HEK293 (cell line): ENCODE results near the gene ZNF830.

Experiments
- AEBP2 ChIP-seq: fragments of 450-650 bp; formaldehyde crosslinking; IDR thresholded peaks from 2 replicates; pipeline ENCODE4 v1.5.1; 2016; ENCODE audit warnings: missing biosample characterization, missing genetic modification characterization, borderline replicate concordance
- BCL6B ChIP-seq: fragments of 450-650 bp; formaldehyde crosslinking; IDR thresholded peaks from 2 replicates; pipeline ENCODE4 v1.5.1; 2017; ENCODE audit warnings: missing biosample characterization, missing genetic modification characterization
- CTCF ChIP-seq: fragments of 450-650 bp; formaldehyde crosslinking; IDR thresholded peaks from 2 replicates; pipeline ENCODE4 v1.5.1; 2016; ENCODE audit warnings: missing biosample characterization, missing genetic modification characterization
- GLIS2 ChIP-seq: fragments of 450-650 bp; formaldehyde crosslinking; IDR thresholded peaks from 2 replicates; pipeline ENCODE4 v1.5.1; 2016; ENCODE audit warnings: missing biosample characterization, missing genetic modification characterization
- HIC1 ChIP-seq: fragments of 450-650 bp; formaldehyde crosslinking; IDR thresholded peaks from 2 replicates; pipeline ENCODE4 v1.5.1; 2016; ENCODE audit warnings: missing biosample characterization, missing genetic modification characterization
- PRDM4 ChIP-seq: fragments of 450-650 bp; formaldehyde crosslinking; IDR thresholded peaks from 2 replicates; pipeline ENCODE4 v1.5.1; 2017; ENCODE audit warnings: missing biosample characterization, missing genetic modification characterization
- SETDB1 ChIP-seq: IDR thresholded peaks from one replicate; pipeline ENCODE4 v1.6.1; 2017; ENCODE audit warnings: mild to moderate bottlenecking, low read length, moderate library complexity, mixed read lengths; ENCODE audit not compliant: insufficient read length
- ZBTB11 ChIP-seq: fragments of 450-650 bp; formaldehyde crosslinking; conservative IDR thresholded peaks from 2 replicates; pipeline ENCODE4 v1.5.1; 2016; ENCODE audit warnings: low read depth, missing biosample characterization, missing genetic modification characterization
- ZBTB17 ChIP-seq: fragments of 450-650 bp; formaldehyde crosslinking; IDR thresholded peaks from 2 replicates; pipeline ENCODE4 v1.5.1; 2016; ENCODE audit warnings: missing biosample characterization, missing genetic modification characterization
- ZNF2 ChIP-seq: fragments of 450-650 bp; formaldehyde crosslinking; IDR thresholded peaks from 2 replicates; pipeline ENCODE4 v1.5.1; 2016; ENCODE audit warnings: missing biosample characterization, missing genetic modification characterization
- ZNF311 ChIP-seq: fragments of 450-650 bp; formaldehyde crosslinking; IDR thresholded peaks from 2 replicates; pipeline ENCODE4 v1.5.1; 2017; ENCODE audit warnings: missing biosample characterization, missing genetic modification characterization, borderline replicate concordance
- ZNF324 ChIP-seq: fragments of 450-650 bp; formaldehyde crosslinking; IDR thresholded peaks from 2 replicates; pipeline ENCODE4 v1.5.1; 2016; ENCODE audit warnings: missing biosample characterization, missing genetic modification characterization
- ZNF423 ChIP-seq: fragments of 450-650 bp; formaldehyde crosslinking; IDR thresholded peaks from 2 replicates; pipeline ENCODE4 v1.5.1; 2016; ENCODE audit warnings: missing biosample characterization, missing genetic modification characterization
- ZNF501 ChIP-seq: fragments of 450-650 bp; formaldehyde crosslinking; IDR thresholded peaks from 2 replicates; pipeline ENCODE4 v1.5.1; 2016; ENCODE audit warnings: missing biosample characterization, missing genetic modification characterization
- ZNF510 ChIP-seq: fragments of 450-650 bp; formaldehyde crosslinking; IDR thresholded peaks from 2 replicates; pipeline ENCODE4 v1.5.1; 2018; ENCODE audit warnings: mild to moderate bottlenecking, missing genetic modification characterization, missing biosample characterization; ENCODE audit not compliant: insufficient replicate concordance
- ZNF530 ChIP-seq: fragments of 450-650 bp; formaldehyde crosslinking; IDR thresholded peaks from 2 replicates; pipeline ENCODE4 v1.5.1; 2016; ENCODE audit warnings: low read depth, missing biosample characterization, missing genetic modification characterization
- ZNF548 ChIP-seq: fragments of 450-650 bp; formaldehyde crosslinking; IDR thresholded peaks from 2 replicates; pipeline ENCODE4 v1.5.1; 2016; ENCODE audit warnings: missing biosample characterization, missing genetic modification characterization
- ZNF555 ChIP-seq: fragments of 450-650 bp; formaldehyde crosslinking; conservative IDR thresholded peaks from 2 replicates; pipeline ENCODE4 v1.5.1; 2017; ENCODE audit warnings: missing biosample characterization, mild to moderate bottlenecking, missing genetic modification characterization, inconsistent platforms
- ZNF600 ChIP-seq: fragments of 450-650 bp; formaldehyde crosslinking; IDR thresholded peaks from 2 replicates; pipeline ENCODE4 v1.5.1; 2016; ENCODE audit warnings: missing biosample characterization, missing genetic modification characterization
- ZNF692 ChIP-seq: fragments of 450-650 bp; formaldehyde crosslinking; IDR thresholded peaks from 2 replicates; pipeline ENCODE4 v1.5.1; 2016; ENCODE audit warnings: missing biosample characterization, missing genetic modification characterization
- ZSCAN18 ChIP-seq: fragments of 450-650 bp; formaldehyde crosslinking; IDR thresholded peaks from 2 replicates; pipeline ENCODE4 v1.5.1; 2016; ENCODE audit warnings: missing biosample characterization, missing genetic modification characterization
- ZSCAN30 ChIP-seq: fragments of 450-650 bp; IDR thresholded peaks from 2 replicates; pipeline ENCODE4 v1.5.1; 2018; ENCODE audit warnings: missing biosample characterization, mild to moderate bottlenecking, missing genetic modification characterization, moderate library complexity

The ZNF830 gene

GRCh38 chr17:34980681-34981537, 19.6 kb downstream of the ZNF830 start (continued):
- no peak for TF ChIP-seq ZSCAN18
- TF ChIP-seq ZNF501 (tag by site-specific recombination): peak; percentile 66; the same call in 1 of the 2 replicates
- no peak for TF ChIP-seq AEBP2 (tag by site-specific recombination)
- TF ChIP-seq ZNF548: no peak
- no peak for TF ChIP-seq HIC1 (tag by site-specific recombination)
- TF ChIP-seq BCL6B (tag by site-specific recombination): peak; percentile 84
- no peak for TF ChIP-seq ZNF530 (tag by site-specific recombination)
- no peak for TF ChIP-seq ZNF555 (tag by site-specific recombination)
- peak; percentile 97 for TF ChIP-seq GLIS2 (tag by site-specific recombination)
- TF ChIP-seq ZSCAN30 (tag by site-specific recombination): peak; percentile 72
- TF ChIP-seq ZNF600 (tag by site-specific recombination): peak; percentile 51
- TF ChIP-seq SETDB1: no peak
- TF ChIP-seq CTCF: peak; percentile 84
- TF ChIP-seq ZNF2 (tag by site-specific recombination): 0 out of 2 replicates have a peak, but pooled peaks have one; percentile 15
- TF ChIP-seq ZBTB17 (tag by site-specific recombination): peak; percentile 24; the same call in 1 of the 2 replicates
- no peak for TF ChIP-seq ZNF324 (tag by site-specific recombination)
- no peak for TF ChIP-seq ZNF510
- TF ChIP-seq ZNF311 (tag by site-specific recombination): no peak
- peak; percentile 26; the same call in 1 of the 2 replicates for TF ChIP-seq ZNF692 (tag by site-specific recombination)
- peak; percentile 34; the same call in 1 of the 2 replicates for TF ChIP-seq PRDM4
- peak; percentile 61 for TF ChIP-seq ZBTB11 (tag by site-specific recombination)
- TF ChIP-seq ZNF423 (tag by site-specific recombination): peak; percentile 86
